Breast epithelium (tissue), 3 donors: ENCODE data around the gene NXNL1.

Experiments used
- POLR2A ChIP-seq: fragments of 450-650 bp; IDR thresholded peaks from one replicate; pipeline ENCODE4 v1.6.1; 2016; ENCODE audit warnings: antibody characterized with exemption, mild to moderate bottlenecking, moderate library complexity
- POLR2AphosphoS5 ChIP-seq, 3 donors: sonication (generic); formaldehyde crosslinking; IDR thresholded peaks; one replicate each; pipeline ENCODE4 v1.6.1; 2017; ENCODE audit warnings: antibody characterized with exemption in 3 of 3
- TF ChIP-seq, protein P1 (sequence below), 3 donors: fragments of 450-650 bp; IDR thresholded peaks; one replicate each; pipeline ENCODE4 v1.5.1; 2016 to 2017; ENCODE audit warnings: antibody characterized with exemption in 3 of 3, mild to moderate bottlenecking in 3 of 3, moderate library complexity in 3 of 3

DNA sequence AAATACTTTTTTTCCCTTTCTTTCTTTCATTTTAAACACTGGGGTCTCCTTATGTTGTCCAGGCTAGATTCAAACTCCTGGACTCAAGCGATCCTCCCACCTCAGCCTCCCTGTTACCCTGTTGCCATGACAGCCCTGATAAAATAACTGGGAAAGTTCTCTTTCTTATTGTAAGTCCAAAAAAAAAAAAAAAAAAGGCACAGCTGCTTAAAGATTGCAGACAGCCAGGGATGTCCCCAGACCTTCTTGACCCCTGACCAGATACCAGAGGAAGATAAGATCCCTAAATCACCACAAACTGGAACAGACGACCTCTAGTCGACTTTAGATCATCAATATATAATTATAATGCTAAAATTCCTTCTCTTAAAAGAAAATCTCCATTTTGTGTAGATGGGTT is 42.0 kb downstream of the NXNL1 start:
- no peak for TF ChIP-seq POLR2A
- TF ChIP-seq, protein P1, sequence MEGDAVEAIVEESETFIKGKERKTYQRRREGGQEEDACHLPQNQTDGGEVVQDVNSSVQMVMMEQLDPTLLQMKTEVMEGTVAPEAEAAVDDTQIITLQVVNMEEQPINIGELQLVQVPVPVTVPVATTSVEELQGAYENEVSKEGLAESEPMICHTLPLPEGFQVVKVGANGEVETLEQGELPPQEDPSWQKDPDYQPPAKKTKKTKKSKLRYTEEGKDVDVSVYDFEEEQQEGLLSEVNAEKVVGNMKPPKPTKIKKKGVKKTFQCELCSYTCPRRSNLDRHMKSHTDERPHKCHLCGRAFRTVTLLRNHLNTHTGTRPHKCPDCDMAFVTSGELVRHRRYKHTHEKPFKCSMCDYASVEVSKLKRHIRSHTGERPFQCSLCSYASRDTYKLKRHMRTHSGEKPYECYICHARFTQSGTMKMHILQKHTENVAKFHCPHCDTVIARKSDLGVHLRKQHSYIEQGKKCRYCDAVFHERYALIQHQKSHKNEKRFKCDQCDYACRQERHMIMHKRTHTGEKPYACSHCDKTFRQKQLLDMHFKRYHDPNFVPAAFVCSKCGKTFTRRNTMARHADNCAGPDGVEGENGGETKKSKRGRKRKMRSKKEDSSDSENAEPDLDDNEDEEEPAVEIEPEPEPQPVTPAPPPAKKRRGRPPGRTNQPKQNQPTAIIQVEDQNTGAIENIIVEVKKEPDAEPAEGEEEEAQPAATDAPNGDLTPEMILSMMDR (IDR thresholded peaks at IDR 0.05): no peak
- TF ChIP-seq POLR2AphosphoS5 (IDR thresholded peaks at IDR 0.05): no peak
